RWPE2 (cell line): Measurements from ENCODE around the gene LDHD.

Experiments
- ATAC-seq: fragments of 200-7000 bp; cut with Tn5 transposase; 3 replicates; pipeline ENCODE4 v1.9.1; 2021; ENCODE audit warnings: low read depth
- DNase-seq: peaks from one replicate; pipeline ENCODE4 v3.0.0-alpha.2; 2020; ENCODE audit warnings: low spot score
- H3K27ac ChIP-seq: fragments of 450-650 bp; 2 replicates; pipeline ENCODE4 v1.5.1; 2017; ENCODE audit warnings: mild to moderate bottlenecking; ENCODE audit not compliant: poor library complexity, severe bottlenecking
- H3K27me3 ChIP-seq: fragments of 250-450 bp; sonication (Bioruptor Pico); 2 replicates; pipeline ENCODE4 v1.5.1; 2021; ENCODE audit warnings: mild to moderate bottlenecking, moderate library complexity; ENCODE audit not compliant: insufficient read depth, poor library complexity, severe bottlenecking
- H3K36me3 ChIP-seq: fragments of 250-450 bp; sonication (Bioruptor Pico); 2 replicates; pipeline ENCODE4 v1.5.1; 2020; ENCODE audit warnings: low read depth, mild to moderate bottlenecking, moderate library complexity
- H3K4me1 ChIP-seq: fragments of 250-450 bp; sonication (Bioruptor Pico); 2 replicates; pipeline ENCODE4 v1.5.1; 2021; ENCODE audit warnings: mild to moderate bottlenecking, moderate library complexity; ENCODE audit not compliant: insufficient read depth, poor library complexity, severe bottlenecking
- H3K4me3 ChIP-seq: fragments of 250-450 bp; sonication (Bioruptor Pico); 2 replicates; pipeline ENCODE4 v1.5.1; 2021; ENCODE audit warnings: mild to moderate bottlenecking, moderate library complexity; ENCODE audit not compliant: severe bottlenecking
- H3K9me3 ChIP-seq: fragments of 250-450 bp; sonication (Bioruptor Pico); 2 replicates; pipeline ENCODE4 v1.5.1; 2021; ENCODE audit warnings: mild to moderate bottlenecking, moderate library complexity; ENCODE audit not compliant: severe bottlenecking
- TF ChIP-seq, protein P1 (sequence below): fragments of 450-650 bp; IDR thresholded peaks from one replicate; pipeline ENCODE4 v1.5.1; 2017; ENCODE audit warnings: mild to moderate bottlenecking, moderate library complexity; ENCODE audit not compliant: poor library complexity, severe bottlenecking

Gene LDHD

GRCh38 chr16:75062135-75062975 lies 54.2 kb downstream of the LDHD start:
- no peak overlapping the region for H3K4me3 ChIP-seq
- DNase-seq, result no peak
- no peaks in the 10 kb centered on the region for H3K9me3 ChIP-seq
- H3K4me1 ChIP-seq, result no peaks in the 10 kb centered on the region
- TF ChIP-seq, protein P1, sequence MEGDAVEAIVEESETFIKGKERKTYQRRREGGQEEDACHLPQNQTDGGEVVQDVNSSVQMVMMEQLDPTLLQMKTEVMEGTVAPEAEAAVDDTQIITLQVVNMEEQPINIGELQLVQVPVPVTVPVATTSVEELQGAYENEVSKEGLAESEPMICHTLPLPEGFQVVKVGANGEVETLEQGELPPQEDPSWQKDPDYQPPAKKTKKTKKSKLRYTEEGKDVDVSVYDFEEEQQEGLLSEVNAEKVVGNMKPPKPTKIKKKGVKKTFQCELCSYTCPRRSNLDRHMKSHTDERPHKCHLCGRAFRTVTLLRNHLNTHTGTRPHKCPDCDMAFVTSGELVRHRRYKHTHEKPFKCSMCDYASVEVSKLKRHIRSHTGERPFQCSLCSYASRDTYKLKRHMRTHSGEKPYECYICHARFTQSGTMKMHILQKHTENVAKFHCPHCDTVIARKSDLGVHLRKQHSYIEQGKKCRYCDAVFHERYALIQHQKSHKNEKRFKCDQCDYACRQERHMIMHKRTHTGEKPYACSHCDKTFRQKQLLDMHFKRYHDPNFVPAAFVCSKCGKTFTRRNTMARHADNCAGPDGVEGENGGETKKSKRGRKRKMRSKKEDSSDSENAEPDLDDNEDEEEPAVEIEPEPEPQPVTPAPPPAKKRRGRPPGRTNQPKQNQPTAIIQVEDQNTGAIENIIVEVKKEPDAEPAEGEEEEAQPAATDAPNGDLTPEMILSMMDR, result no peak
- H3K27ac ChIP-seq, result no peak overlapping the region
- no peak for ATAC-seq
- H3K36me3 ChIP-seq, result no peaks in the 10 kb centered on the region
- H3K27me3 ChIP-seq, result no peaks in the 10 kb centered on the region
